OCI-LY7 (cell line): ENCODE results near the gene KRTAP5-5. TPM values are rescaled to one million over a fixed set of nuclear protein-coding genes. Genes with fewer than 3 reads are reported as not detected.
"Not testable (repeated sequence)": the region's sequence is repeated elsewhere in the genome, so short reads cannot be mapped to it uniquely, and the experiment has no call there.

ENCODE experiments used
- BruUV-seq: library from RNA; stranded (reverse); fragments of 400-500 nt; replicated peaks from 2 replicates; lab custom pipeline; 2021; lab: Mats Ljungman, UMichigan
- CTCF ChIA-PET: fragments of 300-600 bp; sonication (Branson Sonifier 250); formaldehyde crosslinking; loops from one replicate; lab custom pipeline; 2022; ENCODE audit warnings: antibody characterized with exemption; ENCODE audit not compliant: unreplicated experiment; lab: Charles Lee
- POLR2A ChIA-PET: fragments of 300-600 bp; sonication (Branson Sonifier 250); formaldehyde crosslinking; loops from one replicate; lab custom pipeline; 2022; ENCODE audit warnings: antibody characterized with exemption; lab: Charles Lee
- DNase-seq: peaks from one replicate; pipeline ENCODE4 v3.0.0-alpha.2; 2015; ENCODE audit warnings: low spot score
- H2AFZ ChIP-seq: fragments of 200-600 bp; sonication (generic), shearing (Covaris generic); 2 replicates; pipeline ENCODE4 v1.6.1; 2014; ENCODE audit warnings: mild to moderate bottlenecking, antibody characterized with exemption, low read length, moderate library complexity
- H3K27ac ChIP-seq: fragments of 200-600 bp; sonication (generic); 2 replicates; pipeline ENCODE4 v1.5.1; 2014; ENCODE audit warnings: mixed run types, low read depth, mild to moderate bottlenecking, moderate library complexity, low read length, inconsistent platforms; ENCODE audit not compliant: poor library complexity, severe bottlenecking
- H3K36me3 ChIP-seq: fragments of 200-600 bp; sonication (generic); 2 replicates; pipeline ENCODE4 v1.6.1; 2014; ENCODE audit warnings: mild to moderate bottlenecking, antibody characterized with exemption, low read length, moderate library complexity, mixed read lengths; ENCODE audit not compliant: insufficient read depth
- H3K4me1 ChIP-seq: fragments of 200-600 bp; sonication (generic); 2 replicates; pipeline ENCODE4 v1.5.1; 2014; ENCODE audit warnings: mild to moderate bottlenecking, low read length; ENCODE audit not compliant: insufficient read depth, poor library complexity, severe bottlenecking
- H3K4me2 ChIP-seq: fragments of 200-600 bp; sonication (generic); 2 replicates; pipeline ENCODE4 v1.6.1; 2014; ENCODE audit warnings: mild to moderate bottlenecking, low read length
- H3K4me3 ChIP-seq: fragments of 200-600 bp; sonication (generic); 2 replicates; pipeline ENCODE4 v1.5.1; 2014; ENCODE audit warnings: mild to moderate bottlenecking, low read depth, low read length; ENCODE audit not compliant: poor library complexity, severe bottlenecking
- H3K79me2 ChIP-seq: fragments of 200-600 bp; sonication (generic); 2 replicates; pipeline ENCODE4 v1.6.1; 2016; ENCODE audit warnings: low read depth, mild to moderate bottlenecking, low read length, moderate library complexity, mixed read lengths; ENCODE audit not compliant: insufficient read depth
- H3K9me2 ChIP-seq: fragments of 200-600 bp; sonication (generic); 2 replicates; pipeline ENCODE4 v1.6.1; 2016; ENCODE audit warnings: mild to moderate bottlenecking, low read length, mixed read lengths; ENCODE audit not compliant: insufficient read depth
- H3K9me3 ChIP-seq: fragments of 200-600 bp; sonication (generic); 2 replicates; pipeline ENCODE4 v1.6.1; 2014; ENCODE audit warnings: mild to moderate bottlenecking, mixed run types, low read length, mixed read lengths
- H4K20me1 ChIP-seq: fragments of 200-600 bp; sonication (generic); 2 replicates; pipeline ENCODE4 v1.6.1; 2014; ENCODE audit warnings: mild to moderate bottlenecking, antibody characterized with exemption, low read length, moderate library complexity, mixed read lengths; ENCODE audit not compliant: insufficient read depth
- CTCF ChIP-seq: fragments of 200-600 bp; sonication (generic); conservative IDR thresholded peaks from 2 replicates; pipeline ENCODE4 v1.5.1; 2014; ENCODE audit warnings: mild to moderate bottlenecking, antibody characterized with exemption, low read length, moderate library complexity, mixed read lengths
- EZH2phosphoT487 ChIP-seq: fragments of 200-600 bp; sonication (generic); IDR thresholded peaks from 2 replicates; pipeline ENCODE4 v1.6.1; 2018; ENCODE audit warnings: low read depth, borderline replicate concordance, mild to moderate bottlenecking, mixed run types, antibody characterized with exemption, low read length, moderate library complexity, mixed read lengths
- intact Hi-C: fragments of 100-400 bp; cut with micrococcal nuclease; formaldehyde crosslinking; loops from one replicate; pipeline ENCODE4 v1.10.0; 2022; ENCODE audit not compliant: unreplicated experiment
- total RNA-seq, 2 experiments: library from RNA; depleted of rRNA in 1 of 2; stranded (reverse); fragments of >200 nt in 1 of 2; shearing (Covaris generic) in 1 of 2; gene quantifications; 2 replicates each; pipeline ENCODE4 v1.2.3, GENCODE V29; 2014 to 2022

Gene KRTAP5-5
- total RNA-seq, 2 experiments from 2014 or later = not detected

GRCh38 chr11:1598816-1599215 is 30.8 kb upstream of the KRTAP5-5 start:
- Histone ChIP-seq H3K9me2 (no peaks in the 10 kb centered on the region), H3K4me3 (no peak overlapping the region), H4K20me1 (no peaks in the 10 kb centered on the region), H3K79me2 (no peaks in the 10 kb centered on the region), H3K27ac (no peak overlapping the region), H3K36me3 (no peaks in the 10 kb centered on the region), H3K4me2 (no peak overlapping the region), H3K9me3 (no peaks in the 10 kb centered on the region), H3K4me1 (no peaks in the 10 kb centered on the region), H2AFZ (no peak overlapping the region)
- no TSS peak for BruUV-seq
- intact Hi-C loops = no loop called here
- DNase-seq = no peak
- CTCF ChIA-PET = no interaction called here
- TF ChIP-seq EZH2phosphoT487 (no peak), CTCF (no peak)
- POLR2A ChIA-PET = interaction anchor here (0.6 to 0.7 kb wide), 2 partner anchors 14 to 20 kb away, joined by 3 to 5 read pairs; no protein-coding TSS in a partner anchor

DNA sequence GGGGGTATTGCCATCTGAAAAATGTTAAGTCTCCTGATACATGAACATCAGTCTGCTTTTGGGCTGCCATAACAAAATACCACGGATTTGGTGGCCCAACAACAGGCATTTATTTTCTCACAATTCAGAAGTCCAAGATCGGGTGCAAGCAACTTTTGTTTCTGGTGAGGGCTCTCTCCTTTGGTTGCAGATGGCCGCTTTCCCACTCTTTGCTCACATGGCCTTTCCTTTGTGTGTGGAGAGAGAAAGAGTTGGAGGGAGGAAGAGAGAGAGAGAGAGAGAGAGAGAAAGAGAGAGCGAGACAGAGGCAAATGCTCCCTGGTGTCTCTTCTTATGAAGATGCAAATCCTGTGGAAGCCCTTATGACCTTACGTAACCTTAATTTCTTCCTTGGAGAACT is 28.9 kb upstream of the KRTAP5-5 start:
- no peak for TF ChIP-seq CTCF
- TF ChIP-seq EZH2phosphoT487 = no peak
- ChIA-PET CTCF (no interaction called here), POLR2A (no interaction called here)
- Histone ChIP-seq H3K9me2 (no peaks in the 10 kb centered on the region), H3K27ac (no peak overlapping the region), H2AFZ (no peak overlapping the region), H3K79me2 (no peaks in the 10 kb centered on the region), H4K20me1 (no peaks in the 10 kb centered on the region), H3K4me3 (no peak overlapping the region), H3K36me3 (no peaks in the 10 kb centered on the region), H3K4me2 (no peak overlapping the region), H3K9me3 (no peaks in the 10 kb centered on the region), H3K4me1 (no peaks in the 10 kb centered on the region)
- no peak for DNase-seq
- intact Hi-C loops = no loop called here
- BruUV-seq = no TSS peak

DNA sequence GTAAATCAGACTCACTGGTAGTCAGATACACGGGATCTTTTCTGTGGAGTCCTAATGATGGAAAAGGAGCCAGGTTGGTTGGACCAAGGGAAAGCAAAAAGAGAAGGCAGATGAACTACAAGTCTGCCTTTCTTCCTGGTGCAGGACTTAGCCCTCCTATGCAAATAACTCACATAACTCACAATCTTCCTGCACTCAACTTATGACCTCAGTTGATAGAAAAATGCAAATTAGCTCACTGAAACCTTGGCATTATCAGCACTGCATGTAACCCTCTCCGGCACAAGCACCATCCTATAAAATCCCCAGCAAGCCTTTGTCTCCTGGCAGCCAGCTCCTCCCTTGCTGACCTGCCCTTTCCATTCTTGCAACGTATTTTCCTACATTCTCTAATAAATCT is 27.9 kb upstream of the KRTAP5-5 start:
- POLR2A ChIA-PET, H3K9me2 ChIP-seq, CTCF ChIA-PET, H3K4me2 ChIP-seq, H2AFZ ChIP-seq, H3K4me1 ChIP-seq, DNase-seq, H3K27ac ChIP-seq, H3K79me2 ChIP-seq, H3K9me3 ChIP-seq, H4K20me1 ChIP-seq, BruUV-seq, intact Hi-C loops, H3K4me3 ChIP-seq, H3K36me3 ChIP-seq: not testable (repeated sequence)
